ENCODE measurements around the gene WNT4. TPM values are rescaled to one million over a fixed set of nuclear protein-coding genes. Genes with fewer than 3 reads are reported as not detected.

WNT4 gene
- polyA plus RNA-seq, 2 of the 4 experiments (the other 2 are of a cell fraction): 0.23 to 0.62 TPM

DNA sequence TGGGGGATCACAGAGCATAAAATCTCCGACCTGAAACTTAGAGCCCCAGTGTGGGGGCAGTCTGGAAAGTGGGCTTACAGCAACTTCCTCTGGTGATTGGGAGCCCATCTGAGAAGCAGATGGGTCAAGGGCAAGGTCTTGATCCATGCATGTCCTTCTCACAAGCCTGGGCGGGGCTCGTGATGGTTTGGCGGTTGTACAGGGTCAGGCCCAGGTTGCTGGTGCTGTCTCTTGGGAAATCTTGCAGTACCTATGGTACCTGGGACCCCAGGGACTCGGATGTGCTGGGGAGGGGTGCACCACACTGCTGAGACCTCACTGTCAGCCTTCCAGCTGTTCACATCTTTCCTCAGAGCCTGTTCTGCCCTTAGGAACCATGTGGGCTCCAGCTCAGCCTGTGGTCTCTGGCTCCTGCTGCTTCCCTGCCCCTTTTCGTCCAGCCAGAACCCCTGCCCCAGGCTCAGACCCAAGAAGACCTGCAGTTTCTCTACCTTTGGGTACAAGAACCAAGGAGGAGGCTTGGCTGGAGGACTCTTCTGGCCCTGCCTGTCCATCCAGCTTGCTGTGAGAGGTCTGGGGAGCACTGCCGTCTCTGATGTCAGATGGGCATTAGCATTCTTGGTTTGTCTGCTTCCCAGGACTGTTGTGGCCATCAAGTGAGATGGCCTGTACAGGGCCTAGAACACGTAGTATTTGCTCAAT, 24.5 kb downstream of the WNT4 start:
- no peaks in the 10 kb centered on the region for H3K4me1 ChIP-seq
- TF ChIP-seq CHD2 (IDR thresholded peaks at IDR 0.05; ENCODE audit: low read length, partially characterized antibody) (no peak), KDM5A (IDR thresholded peaks at IDR 0.05) (no peak), TP53 (CRISPR knock-in tag; IDR thresholded peaks at IDR 0.05) (no peak), FOXS1 (CRISPR knock-in tag; IDR thresholded peaks at IDR 0.05) (no peak), MYC (IDR thresholded peaks at IDR 0.05; ENCODE audit: borderline replicate concordance, low read length) (no peak), FOSL2 (IDR thresholded peaks at IDR 0.05) (no peak), FOSL2 (CRISPR knock-in tag; IDR thresholded peaks at IDR 0.05) (no peak), BHLHE40 (IDR thresholded peaks at IDR 0.05; ENCODE audit: low read depth, low read length) (no peak), HEYL (CRISPR knock-in tag; IDR thresholded peaks at IDR 0.05) (no peak), CEBPB (IDR thresholded peaks at IDR 0.05) (no peak), CTCF (IDR thresholded peaks at IDR 0.05) (no peak), SREBF2 (IDR thresholded peaks at IDR 0.05) (no peak), EP300 (IDR thresholded peaks at IDR 0.05) (no peak), USF2 (IDR thresholded peaks at IDR 0.05) (no peak), HOXB5 (CRISPR knock-in tag; IDR thresholded peaks at IDR 0.05) (no peak)
- TF ChIP-seq, protein P1, sequence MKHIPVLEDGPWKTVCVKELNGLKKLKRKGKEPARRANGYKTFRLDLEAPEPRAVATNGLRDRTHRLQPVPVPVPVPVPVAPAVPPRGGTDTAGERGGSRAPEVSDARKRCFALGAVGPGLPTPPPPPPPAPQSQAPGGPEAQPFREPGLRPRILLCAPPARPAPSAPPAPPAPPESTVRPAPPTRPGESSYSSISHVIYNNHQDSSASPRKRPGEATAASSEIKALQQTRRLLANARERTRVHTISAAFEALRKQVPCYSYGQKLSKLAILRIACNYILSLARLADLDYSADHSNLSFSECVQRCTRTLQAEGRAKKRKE (CRISPR knock-in tag; IDR thresholded peaks at IDR 0.05; ENCODE audit: low read depth): no peak
- H3K4me3 ChIP-seq: no peak overlapping the region
- FAIRE-seq (no peak), DNase-seq (ENCODE audit: low read depth in 1 of 2, low spot score in 1 of 2) (no peak), ATAC-seq (no peak)
- H3K9me3 ChIP-seq: no peaks in the 10 kb centered on the region
- POLR2A ChIA-PET: no interaction called here
- no peak overlapping the region for H3K4me2 ChIP-seq
- no peak overlapping the region for H3K27ac ChIP-seq
- 77% methylated on average over 4 of the region's 8 CpGs for WGBS (ENCODE audit: missing lambda C conversion rate)
- CTCF ChIA-PET: interaction anchor here (1.3 to 4.8 kb wide), 5 partner anchors 12 to 298 kb away, joined by 3 to 23 read pairs (median 4); no protein-coding TSS in a partner anchor

DNA sequence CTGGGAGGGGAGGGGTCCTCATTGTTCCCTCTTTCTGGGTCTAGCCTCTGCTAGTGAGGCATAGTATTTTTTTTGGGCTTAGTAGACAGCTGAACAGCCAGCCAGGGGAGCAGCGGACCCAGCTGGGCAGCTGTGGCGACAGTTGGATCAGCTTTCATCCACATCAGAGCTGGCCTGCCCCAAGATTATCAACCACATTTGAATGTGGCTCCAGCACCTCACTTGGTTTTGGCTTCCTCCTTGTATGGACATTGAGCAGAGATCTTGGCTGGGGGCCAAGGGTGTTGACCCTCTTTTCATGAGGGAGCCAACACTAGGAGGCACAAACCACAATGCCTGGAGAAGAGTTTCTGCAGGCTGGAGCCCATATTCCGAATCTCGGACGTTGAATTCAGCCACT, 25.0 kb downstream of the WNT4 start:
- TF ChIP-seq CBX8 (IDR thresholded peaks at IDR 0.05) (no peak), KDM1A (IDR thresholded peaks at IDR 0.05; ENCODE audit: low read depth) (no peak), MAFK (IDR thresholded peaks at IDR 0.05; ENCODE audit: partially characterized antibody) (no peak), HOXB5 (CRISPR knock-in tag; IDR thresholded peaks at IDR 0.05) (no peak), JUN (IDR thresholded peaks at IDR 0.05) (no peak), HOXA7 (CRISPR knock-in tag; IDR thresholded peaks at IDR 0.05) (no peak)
- TF ChIP-seq, protein P2, sequence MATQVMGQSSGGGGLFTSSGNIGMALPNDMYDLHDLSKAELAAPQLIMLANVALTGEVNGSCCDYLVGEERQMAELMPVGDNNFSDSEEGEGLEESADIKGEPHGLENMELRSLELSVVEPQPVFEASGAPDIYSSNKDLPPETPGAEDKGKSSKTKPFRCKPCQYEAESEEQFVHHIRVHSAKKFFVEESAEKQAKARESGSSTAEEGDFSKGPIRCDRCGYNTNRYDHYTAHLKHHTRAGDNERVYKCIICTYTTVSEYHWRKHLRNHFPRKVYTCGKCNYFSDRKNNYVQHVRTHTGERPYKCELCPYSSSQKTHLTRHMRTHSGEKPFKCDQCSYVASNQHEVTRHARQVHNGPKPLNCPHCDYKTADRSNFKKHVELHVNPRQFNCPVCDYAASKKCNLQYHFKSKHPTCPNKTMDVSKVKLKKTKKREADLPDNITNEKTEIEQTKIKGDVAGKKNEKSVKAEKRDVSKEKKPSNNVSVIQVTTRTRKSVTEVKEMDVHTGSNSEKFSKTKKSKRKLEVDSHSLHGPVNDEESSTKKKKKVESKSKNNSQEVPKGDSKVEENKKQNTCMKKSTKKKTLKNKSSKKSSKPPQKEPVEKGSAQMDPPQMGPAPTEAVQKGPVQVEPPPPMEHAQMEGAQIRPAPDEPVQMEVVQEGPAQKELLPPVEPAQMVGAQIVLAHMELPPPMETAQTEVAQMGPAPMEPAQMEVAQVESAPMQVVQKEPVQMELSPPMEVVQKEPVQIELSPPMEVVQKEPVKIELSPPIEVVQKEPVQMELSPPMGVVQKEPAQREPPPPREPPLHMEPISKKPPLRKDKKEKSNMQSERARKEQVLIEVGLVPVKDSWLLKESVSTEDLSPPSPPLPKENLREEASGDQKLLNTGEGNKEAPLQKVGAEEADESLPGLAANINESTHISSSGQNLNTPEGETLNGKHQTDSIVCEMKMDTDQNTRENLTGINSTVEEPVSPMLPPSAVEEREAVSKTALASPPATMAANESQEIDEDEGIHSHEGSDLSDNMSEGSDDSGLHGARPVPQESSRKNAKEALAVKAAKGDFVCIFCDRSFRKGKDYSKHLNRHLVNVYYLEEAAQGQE (IDR thresholded peaks at IDR 0.05): no peak
- FAIRE-seq (no peak), DNase-seq (ENCODE audit: low read depth in 1 of 2, low spot score in 1 of 2) (no peak), ATAC-seq (no peak)
- H3K4me1 ChIP-seq: no peaks in the 10 kb centered on the region
- H3K27ac ChIP-seq: no peak overlapping the region
- H3K4me3 ChIP-seq: no peak overlapping the region
- WGBS (ENCODE audit: missing lambda C conversion rate): 100% methylated on average over 3 of the region's 5 CpGs
- H3K9me3 ChIP-seq: no peaks in the 10 kb centered on the region
- H3K4me2 ChIP-seq: no peak overlapping the region
- ChIA-PET POLR2A (no interaction called here), CTCF (interaction anchor here (1.2 to 4.8 kb wide), 5 partner anchors 13 to 524 kb away, joined by 3 to 23 read pairs (median 4); no protein-coding TSS in a partner anchor)

All from A549 (cell line).